ENCODE data around the gene DGUOK.

Gene DGUOK

GRCh38 chr2:73919596-73920228, 7.0 kb upstream of the DGUOK start:
- TF ChIP-seq TAF1 (IDR thresholded peaks at IDR 0.05; ENCODE audit: low read depth, low read length) (no peak), SPI1 (IDR thresholded peaks at IDR 0.05; ENCODE audit: low read depth, low read length) (no peak), POLR2A (IDR thresholded peaks at IDR 0.05; ENCODE audit: low read depth, low read length) (no peak), POU2F2 (IDR thresholded peaks at IDR 0.05; ENCODE audit: low read depth, low read length) (no peak), PAX5 (IDR thresholded peaks at IDR 0.05; ENCODE audit: insufficient read depth, low read length, severe bottlenecking) (no peak), POLR2AphosphoS5 (IDR thresholded peaks at IDR 0.05; ENCODE audit: low read depth, low read length) (no peak)
- DNase-seq (ENCODE audit: insufficient read length, low spot score) (no peak), FAIRE-seq (no peak)

DNA sequence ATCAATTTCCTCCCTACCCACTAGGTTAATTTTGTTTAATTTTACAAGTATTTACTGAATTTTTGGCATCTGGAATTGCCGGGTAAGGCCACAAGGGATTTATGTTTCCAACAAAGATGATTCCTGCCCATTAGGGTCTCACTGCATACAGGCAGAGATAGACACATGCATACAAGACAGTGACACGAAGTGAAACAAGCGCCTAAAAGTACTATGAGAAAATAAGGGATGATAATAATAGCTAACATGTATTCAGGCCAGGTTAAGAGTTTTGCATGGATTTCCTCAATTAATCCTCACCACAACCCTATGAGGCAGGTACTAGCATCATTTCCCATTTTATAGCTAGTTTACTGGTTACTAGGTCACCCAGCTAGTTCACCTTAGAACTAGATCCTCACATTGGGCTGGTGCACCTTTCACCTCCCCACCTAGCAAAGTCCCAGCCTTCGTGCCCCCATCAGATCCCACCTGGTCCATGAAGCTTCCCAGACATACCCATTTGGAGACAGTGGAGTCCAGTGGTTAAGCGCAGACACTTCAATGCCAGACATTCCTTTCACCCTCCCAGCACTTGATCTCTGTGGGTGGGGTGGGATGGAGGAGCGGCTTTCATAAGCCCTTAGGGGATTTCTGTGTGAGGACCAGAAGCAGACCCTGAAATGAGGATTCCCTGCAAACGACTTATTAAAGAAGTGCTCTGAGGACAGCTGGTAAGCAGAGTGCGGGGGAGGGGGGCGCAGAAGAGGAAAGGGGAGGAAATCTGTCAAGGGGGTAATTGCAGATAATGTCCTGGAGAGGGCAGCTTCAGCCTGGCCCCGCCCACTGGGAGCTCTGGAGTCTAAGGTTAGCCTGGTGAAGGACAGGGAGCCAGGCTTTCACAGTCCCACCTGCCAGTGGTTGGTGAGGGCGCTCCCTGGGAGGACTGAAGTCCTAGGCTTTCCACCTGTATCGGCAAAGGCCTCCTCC, 5.8 kb upstream of the DGUOK start:
- FAIRE-seq, result peak; percentile 65
- TF ChIP-seq PAX5 (IDR thresholded peaks at IDR 0.05; ENCODE audit: insufficient read depth, low read length, severe bottlenecking) (no peak), POLR2AphosphoS5 (IDR thresholded peaks at IDR 0.05; ENCODE audit: low read depth, low read length) (no peak), POLR2A (IDR thresholded peaks at IDR 0.05; ENCODE audit: low read depth, low read length) (no peak), POU2F2 (IDR thresholded peaks at IDR 0.05; ENCODE audit: low read depth, low read length) (no peak), TAF1 (IDR thresholded peaks at IDR 0.05; ENCODE audit: low read depth, low read length) (no peak), SPI1 (IDR thresholded peaks at IDR 0.05; ENCODE audit: low read depth, low read length) (no peak)
- DNase-seq (ENCODE audit: insufficient read length, low spot score), result no peak

DNA sequence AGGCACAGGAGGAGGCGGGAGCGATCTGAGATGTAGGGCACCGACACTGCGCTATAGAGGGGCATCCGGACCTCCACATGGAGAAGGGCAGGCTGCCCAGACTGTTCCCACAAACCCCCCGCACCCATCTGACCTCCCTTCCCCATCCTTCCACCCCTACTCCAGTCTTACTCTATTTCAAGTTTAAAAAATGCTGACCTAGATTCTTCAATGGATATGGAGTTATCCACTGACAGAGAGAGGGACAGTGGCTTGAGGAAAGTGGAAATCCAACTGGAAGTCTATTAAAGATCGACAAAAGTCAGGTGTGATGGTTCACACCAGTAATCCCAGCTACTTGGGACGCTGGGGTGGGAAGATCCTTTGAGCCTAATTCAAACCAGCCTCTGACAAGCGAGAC, 5.1 kb upstream of the DGUOK start:
- FAIRE-seq, result no peak
- TF ChIP-seq POLR2AphosphoS5 (IDR thresholded peaks at IDR 0.05; ENCODE audit: low read depth, low read length), result no peak
- TF ChIP-seq POU2F2 (IDR thresholded peaks at IDR 0.05; ENCODE audit: low read depth, low read length), result no peak
- TF ChIP-seq POLR2A (IDR thresholded peaks at IDR 0.05; ENCODE audit: low read depth, low read length), result no peak
- no peak for TF ChIP-seq PAX5 (IDR thresholded peaks at IDR 0.05; ENCODE audit: insufficient read depth, low read length, severe bottlenecking)
- TF ChIP-seq TAF1 (IDR thresholded peaks at IDR 0.05; ENCODE audit: low read depth, low read length), result no peak
- TF ChIP-seq SPI1 (IDR thresholded peaks at IDR 0.05; ENCODE audit: low read depth, low read length), result no peak
- DNase-seq (ENCODE audit: insufficient read length, low spot score), result no peak

DNA sequence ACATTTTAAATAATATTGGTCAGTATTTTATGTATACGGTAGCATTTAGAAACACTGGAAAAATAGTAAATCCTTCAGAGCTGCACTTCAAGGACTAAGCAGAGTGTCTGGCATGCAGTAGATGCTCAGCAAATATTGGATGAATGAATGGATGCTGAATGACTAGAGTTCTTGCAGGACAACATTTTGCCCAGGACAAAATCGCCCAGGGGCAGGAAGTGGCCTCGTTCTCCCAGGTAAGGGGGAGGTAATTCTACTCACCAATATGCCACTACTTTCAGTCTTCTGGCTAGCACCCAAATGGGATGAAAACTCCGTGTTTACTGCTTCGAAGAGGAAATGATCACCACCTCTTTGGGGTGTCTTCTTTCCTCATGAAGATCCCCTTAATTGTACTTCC, 4.0 kb upstream of the DGUOK start:
- FAIRE-seq, result peak; percentile 31
- TF ChIP-seq POU2F2 (IDR thresholded peaks at IDR 0.05; ENCODE audit: low read depth, low read length) (no peak), POLR2A (IDR thresholded peaks at IDR 0.05; ENCODE audit: low read depth, low read length) (no peak), SPI1 (IDR thresholded peaks at IDR 0.05; ENCODE audit: low read depth, low read length) (no peak), PAX5 (IDR thresholded peaks at IDR 0.05; ENCODE audit: insufficient read depth, low read length, severe bottlenecking) (no peak), TAF1 (IDR thresholded peaks at IDR 0.05; ENCODE audit: low read depth, low read length) (no peak), POLR2AphosphoS5 (IDR thresholded peaks at IDR 0.05; ENCODE audit: low read depth, low read length) (no peak)
- DNase-seq (ENCODE audit: insufficient read length, low spot score), result no peak

DNA sequence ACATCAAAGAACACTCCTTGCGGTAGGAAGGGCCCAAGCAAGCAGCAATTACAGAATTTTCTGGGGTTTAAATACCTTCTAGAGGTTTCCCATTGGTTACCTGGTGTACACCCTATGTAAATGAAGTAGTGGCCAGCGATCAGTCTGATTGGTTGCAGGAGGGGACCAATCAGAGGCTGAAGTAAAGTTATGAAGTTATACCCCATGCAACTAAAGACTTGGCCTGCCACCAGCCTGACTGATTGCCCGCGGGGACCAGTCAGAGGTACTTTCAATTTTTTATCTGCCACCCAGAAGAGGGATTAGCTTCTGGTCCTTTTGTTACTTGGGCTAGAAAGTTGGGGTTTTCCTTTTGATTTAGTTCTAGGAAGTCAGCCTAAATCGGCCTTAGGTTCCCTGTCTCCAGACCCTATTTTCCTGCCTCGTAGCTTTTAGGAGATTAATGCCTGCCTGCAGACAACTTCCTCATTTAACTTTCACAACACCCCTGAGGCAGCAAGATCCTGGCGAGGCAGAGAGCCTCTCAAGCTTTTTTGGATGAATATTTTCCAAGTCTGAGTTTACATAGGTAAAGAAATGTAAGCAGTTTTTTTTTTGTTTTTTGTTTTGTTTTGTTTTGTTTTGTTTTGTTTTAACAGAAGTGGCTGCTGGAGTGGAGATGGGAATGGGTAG, 1.5 kb upstream of the DGUOK start:
- DNase-seq (ENCODE audit: insufficient read length, low spot score), result no peak
- TF ChIP-seq POLR2A (IDR thresholded peaks at IDR 0.05; ENCODE audit: low read depth, low read length), result no peak
- TF ChIP-seq SPI1 (IDR thresholded peaks at IDR 0.05; ENCODE audit: low read depth, low read length), result no peak
- no peak for TF ChIP-seq TAF1 (IDR thresholded peaks at IDR 0.05; ENCODE audit: low read depth, low read length)
- no peak for TF ChIP-seq POU2F2 (IDR thresholded peaks at IDR 0.05; ENCODE audit: low read depth, low read length)
- no peak for TF ChIP-seq PAX5 (IDR thresholded peaks at IDR 0.05; ENCODE audit: insufficient read depth, low read length, severe bottlenecking)
- TF ChIP-seq POLR2AphosphoS5 (IDR thresholded peaks at IDR 0.05; ENCODE audit: low read depth, low read length), result no peak
- FAIRE-seq, result no peak

DNA sequence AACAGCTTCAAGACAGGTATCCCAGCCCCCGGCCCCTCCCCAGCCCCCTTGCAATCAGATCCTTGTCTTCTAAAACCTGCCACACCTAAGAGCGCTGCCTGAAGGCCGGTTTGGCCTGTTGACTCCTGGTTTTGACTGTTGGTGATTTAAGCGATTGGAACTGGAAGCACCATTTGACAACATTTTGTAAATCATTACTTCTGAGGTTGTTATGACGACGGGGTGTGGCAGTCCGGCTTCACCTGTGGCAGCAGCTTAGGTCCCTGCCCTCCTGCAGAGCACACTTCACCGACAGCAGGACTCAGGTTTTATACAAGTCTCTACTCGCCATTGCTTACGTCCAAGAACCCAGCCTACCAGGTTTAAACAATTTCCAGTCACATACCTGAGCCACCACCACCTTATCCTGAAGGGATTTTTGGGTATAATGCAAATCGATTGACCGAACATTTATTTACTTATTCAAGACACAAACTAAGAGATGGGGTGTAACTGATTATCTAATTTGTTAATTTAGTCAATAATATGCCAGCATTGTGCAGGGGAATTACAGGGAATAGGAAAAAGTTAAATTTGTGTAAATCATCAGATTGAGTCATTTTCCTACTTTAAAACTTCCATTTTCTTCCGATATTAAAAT, 707 bp upstream of the DGUOK start:
- DNase-seq (ENCODE audit: insufficient read length, low spot score) (no peak), FAIRE-seq (peak; percentile 60)
- TF ChIP-seq TAF1 (IDR thresholded peaks at IDR 0.05; ENCODE audit: low read depth, low read length) (no peak), POLR2A (IDR thresholded peaks at IDR 0.05; ENCODE audit: low read depth, low read length) (no peak), SPI1 (IDR thresholded peaks at IDR 0.05; ENCODE audit: low read depth, low read length) (no peak), POU2F2 (IDR thresholded peaks at IDR 0.05; ENCODE audit: low read depth, low read length) (no peak), POLR2AphosphoS5 (IDR thresholded peaks at IDR 0.05; ENCODE audit: low read depth, low read length) (no peak), PAX5 (IDR thresholded peaks at IDR 0.05; ENCODE audit: insufficient read depth, low read length, severe bottlenecking) (no peak)

- no peak for DNase-seq (ENCODE audit: insufficient read length, low spot score)
- no peak for FAIRE-seq
- TF ChIP-seq POLR2AphosphoS5 (IDR thresholded peaks at IDR 0.05; ENCODE audit: low read depth, low read length), result no peak
- no peak for TF ChIP-seq SPI1 (IDR thresholded peaks at IDR 0.05; ENCODE audit: low read depth, low read length)
- TF ChIP-seq TAF1 (IDR thresholded peaks at IDR 0.05; ENCODE audit: low read depth, low read length), result no peak
These were observed 664 bp downstream of the DGUOK start for GRCh38 chr2:73927344-73927743.

GRCh38 chr2:73928963-73929347, 2.3 kb downstream of the DGUOK start:
- no peak for TF ChIP-seq POU2F2 (IDR thresholded peaks at IDR 0.05; ENCODE audit: low read depth, low read length)
- no peak for TF ChIP-seq TAF1 (IDR thresholded peaks at IDR 0.05; ENCODE audit: low read depth, low read length)
- no peak for TF ChIP-seq POLR2AphosphoS5 (IDR thresholded peaks at IDR 0.05; ENCODE audit: low read depth, low read length)
- DNase-seq (ENCODE audit: insufficient read length, low spot score) (no peak), FAIRE-seq (no peak)

GRCh38 chr2:73930386-73930785, 3.7 kb downstream of the DGUOK start:
- FAIRE-seq, result no peak
- TF ChIP-seq TAF1 (IDR thresholded peaks at IDR 0.05; ENCODE audit: low read depth, low read length) (no peak), PAX5 (IDR thresholded peaks at IDR 0.05; ENCODE audit: insufficient read depth, low read length, severe bottlenecking) (no peak), POU2F2 (IDR thresholded peaks at IDR 0.05; ENCODE audit: low read depth, low read length) (no peak), SPI1 (IDR thresholded peaks at IDR 0.05; ENCODE audit: low read depth, low read length) (no peak), POLR2A (IDR thresholded peaks at IDR 0.05; ENCODE audit: low read depth, low read length) (no peak), POLR2AphosphoS5 (IDR thresholded peaks at IDR 0.05; ENCODE audit: low read depth, low read length) (no peak)

More at GRCh38 chr2:73930386-73930785, 3.7 kb downstream of the DGUOK start:
- no peak for DNase-seq (ENCODE audit: insufficient read length, low spot score)

Measured in GM12891 (cell line).